HEK293T (cell line): ENCODE results near the gene RNF213.

Experiments used
- CTCF ChIA-PET: fragments of 350-600 bp; formaldehyde crosslinking; extraction: SDS; loops from one replicate; lab custom pipeline; 2021; ENCODE audit warnings: antibody characterized with exemption, inconsistent platforms; lab: Yijun Ruan, JAX
- POLR2A ChIA-PET: fragments of 350-600 bp; formaldehyde crosslinking; extraction: SDS; loops from one replicate; lab custom pipeline; 2020; ENCODE audit warnings: antibody characterized with exemption, inconsistent platforms; lab: Yijun Ruan, JAX
- DNase-seq: peaks from one replicate; pipeline ENCODE4 v3.0.0; 2012; ENCODE audit warnings: mixed read lengths; ENCODE audit errors: extremely low spot score
- ARNT ChIP-seq: fragments of 450-650 bp; IDR thresholded peaks from 2 replicates; pipeline ENCODE4 v1.6.1; 2017; ENCODE audit warnings: mild to moderate bottlenecking
- BHLHE40 ChIP-seq: fragments of 450-650 bp; IDR thresholded peaks from 2 replicates; pipeline ENCODE4 v1.6.1; 2016; ENCODE audit warnings: mild to moderate bottlenecking, moderate library complexity, borderline replicate concordance
- CTBP1 ChIP-seq: fragments of 450-650 bp; IDR thresholded peaks from 2 replicates; pipeline ENCODE4 v1.6.1; 2016; ENCODE audit warnings: borderline replicate concordance
- ELF4 ChIP-seq: fragments of 450-650 bp; IDR thresholded peaks from 2 replicates; pipeline ENCODE4 v1.6.1; 2017; ENCODE audit warnings: antibody characterized with exemption
- FOXA1 ChIP-seq: fragments of 450-650 bp; IDR thresholded peaks from 2 replicates; pipeline ENCODE4 v1.6.1; 2016; ENCODE audit warnings: mild to moderate bottlenecking
- FOXK2 ChIP-seq: fragments of 450-650 bp; IDR thresholded peaks from 2 replicates; pipeline ENCODE4 v1.6.1; 2016; ENCODE audit warnings: mild to moderate bottlenecking
- FOXM1 ChIP-seq: fragments of 450-650 bp; IDR thresholded peaks from 2 replicates; pipeline ENCODE4 v1.6.1; 2017; ENCODE audit warnings: mild to moderate bottlenecking, borderline replicate concordance
- HDGF ChIP-seq: fragments of 450-650 bp; IDR thresholded peaks from 2 replicates; pipeline ENCODE4 v1.6.1; 2017; ENCODE audit warnings: antibody characterized with exemption, borderline replicate concordance
- L3MBTL2 ChIP-seq: fragments of 450-650 bp; conservative IDR thresholded peaks from 2 replicates; pipeline ENCODE4 v1.6.1; 2016; ENCODE audit warnings: mild to moderate bottlenecking
- LEF1 ChIP-seq: fragments of 450-650 bp; IDR thresholded peaks from 2 replicates; pipeline ENCODE4 v1.6.1; 2017; ENCODE audit warnings: mild to moderate bottlenecking, borderline replicate concordance
- NFRKB ChIP-seq: fragments of 450-650 bp; IDR thresholded peaks from 2 replicates; pipeline ENCODE4 v1.6.1; 2016; ENCODE audit warnings: mild to moderate bottlenecking, moderate library complexity
- SP1 ChIP-seq: fragments of 450-650 bp; IDR thresholded peaks from 2 replicates; pipeline ENCODE4 v1.6.1; 2017
- SUZ12 ChIP-seq: fragments of 450-650 bp; IDR thresholded peaks from 2 replicates; pipeline ENCODE4 v1.6.1; 2016; ENCODE audit warnings: mild to moderate bottlenecking
- TARDBP ChIP-seq: fragments of 450-650 bp; IDR thresholded peaks from 2 replicates; pipeline ENCODE4 v1.6.1; 2016
- ZNF384 ChIP-seq: fragments of 450-650 bp; IDR thresholded peaks from 2 replicates; pipeline ENCODE4 v1.6.1; 2016
- TF ChIP-seq, protein P1 (sequence below): fragments of 450-650 bp; IDR thresholded peaks from 2 replicates; pipeline ENCODE4 v1.6.1; 2016

Gene RNF213

GRCh38 chr17:80232438-80232837, 28.2 kb upstream of the RNF213 start:
- ChIA-PET POLR2A (no interaction called here), CTCF (no interaction called here)
- DNase-seq: no peak
- TF ChIP-seq NFRKB: no peak
- TF ChIP-seq CTBP1: no peak
- TF ChIP-seq ELF4: no peak
- TF ChIP-seq SP1: no peak
- TF ChIP-seq BHLHE40: no peak
- no peak for TF ChIP-seq L3MBTL2
- TF ChIP-seq FOXK2: no peak

DNA sequence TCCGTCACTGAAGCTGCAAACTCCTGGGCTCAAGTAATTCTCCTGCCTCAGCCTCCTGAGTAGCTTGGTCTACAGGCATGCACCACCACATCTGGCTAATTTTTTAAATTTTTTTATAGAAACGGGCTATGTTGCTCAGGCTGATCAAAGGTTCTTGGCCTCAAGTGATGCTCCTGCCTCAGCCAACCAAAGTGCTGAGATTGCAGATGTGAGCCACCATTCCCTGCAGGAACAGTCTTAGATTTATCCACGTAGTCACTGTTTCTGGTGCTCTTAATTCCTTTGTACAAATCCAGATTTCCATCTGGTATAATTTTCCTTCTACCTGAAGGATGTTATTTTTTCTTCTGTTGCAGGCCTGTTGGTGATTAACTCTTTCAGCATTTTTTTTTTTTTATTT, 27.4 kb upstream of the RNF213 start:
- POLR2A ChIA-PET: no interaction called here
- CTCF ChIA-PET: no interaction called here
- TF ChIP-seq SUZ12: no peak
- TF ChIP-seq ELF4: no peak
- TF ChIP-seq LEF1: no peak
- TF ChIP-seq, protein P1, sequence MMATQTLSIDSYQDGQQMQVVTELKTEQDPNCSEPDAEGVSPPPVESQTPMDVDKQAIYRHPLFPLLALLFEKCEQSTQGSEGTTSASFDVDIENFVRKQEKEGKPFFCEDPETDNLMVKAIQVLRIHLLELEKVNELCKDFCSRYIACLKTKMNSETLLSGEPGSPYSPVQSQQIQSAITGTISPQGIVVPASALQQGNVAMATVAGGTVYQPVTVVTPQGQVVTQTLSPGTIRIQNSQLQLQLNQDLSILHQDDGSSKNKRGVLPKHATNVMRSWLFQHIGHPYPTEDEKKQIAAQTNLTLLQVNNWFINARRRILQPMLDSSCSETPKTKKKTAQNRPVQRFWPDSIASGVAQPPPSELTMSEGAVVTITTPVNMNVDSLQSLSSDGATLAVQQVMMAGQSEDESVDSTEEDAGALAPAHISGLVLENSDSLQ: no peak
- TF ChIP-seq TARDBP: no peak
- no peak for TF ChIP-seq ZNF384
- TF ChIP-seq L3MBTL2: no peak
- TF ChIP-seq SP1: no peak
- TF ChIP-seq FOXM1: no peak

DNA sequence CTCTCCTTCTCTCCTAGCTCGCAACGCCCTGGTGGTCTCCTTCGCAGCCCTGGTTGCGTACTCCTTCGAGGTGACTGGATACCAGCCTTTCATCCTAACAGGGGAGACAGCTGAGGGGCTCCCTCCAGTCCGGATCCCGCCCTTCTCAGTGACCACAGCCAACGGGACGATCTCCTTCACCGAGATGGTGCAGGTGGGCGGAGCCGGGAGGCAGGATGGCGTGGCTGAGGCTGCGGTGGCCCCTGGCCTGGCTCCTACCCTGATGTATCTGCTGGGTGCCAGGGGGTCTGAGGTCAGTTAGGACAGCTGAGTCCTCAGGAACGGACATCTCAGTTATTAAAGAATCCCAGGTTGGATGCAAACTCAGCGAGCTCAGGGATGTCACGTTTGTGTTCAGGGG, 23.7 kb upstream of the RNF213 start:
- no peak for DNase-seq
- CTCF ChIA-PET: no interaction called here
- TF ChIP-seq LEF1: no peak
- TF ChIP-seq ZNF384: no peak
- no peak for TF ChIP-seq HDGF
- no peak for TF ChIP-seq FOXM1
- no peak for TF ChIP-seq FOXK2
- TF ChIP-seq ARNT: no peak
- no peak for TF ChIP-seq SP1
- TF ChIP-seq FOXA1: no peak
- TF ChIP-seq CTBP1: no peak
- no peak for TF ChIP-seq BHLHE40
- no peak for TF ChIP-seq TARDBP
- no peak for TF ChIP-seq SUZ12
- TF ChIP-seq, protein P1: no peak
- TF ChIP-seq L3MBTL2: no peak
- no peak for TF ChIP-seq ELF4
- POLR2A ChIA-PET: no interaction called here

More for the DNA sequence above, 27.4 kb upstream of the RNF213 start:
- no peak for DNase-seq

DNA sequence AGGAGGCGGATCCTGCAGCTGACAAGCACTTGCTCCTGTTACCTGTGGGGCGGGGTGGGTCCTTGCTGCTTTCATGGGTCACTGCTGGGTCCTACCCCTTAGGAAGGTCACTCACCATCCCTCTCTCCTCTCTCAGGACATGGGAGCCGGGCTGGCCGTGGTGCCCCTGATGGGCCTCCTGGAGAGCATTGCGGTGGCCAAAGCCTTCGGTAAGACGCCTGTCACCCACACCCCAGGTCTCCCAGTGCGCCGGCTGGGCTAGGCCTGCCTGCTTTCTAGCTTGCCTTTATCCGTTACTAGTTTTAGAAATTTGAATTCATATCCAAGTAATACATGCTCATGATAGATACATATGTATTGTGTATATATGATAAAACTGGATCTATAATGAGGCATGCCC, 23.3 kb upstream of the RNF213 start:
- TF ChIP-seq FOXK2: no peak
- no peak for TF ChIP-seq L3MBTL2
- TF ChIP-seq, protein P1: no peak
- no peak for TF ChIP-seq ZNF384
- TF ChIP-seq BHLHE40: no peak
- no peak for TF ChIP-seq HDGF
- no peak for TF ChIP-seq SUZ12
- no peak for TF ChIP-seq LEF1
- TF ChIP-seq SP1: no peak
- no peak for TF ChIP-seq FOXM1
- no peak for TF ChIP-seq TARDBP
- TF ChIP-seq ARNT: no peak
- no peak for TF ChIP-seq ELF4
- no peak for TF ChIP-seq CTBP1
- POLR2A ChIA-PET: no interaction called here
- no peak for DNase-seq
- CTCF ChIA-PET: no interaction called here

- CTCF ChIA-PET: no interaction called here
- POLR2A ChIA-PET: no interaction called here
These were observed 18.1 kb upstream of the RNF213 start for GRCh38 chr17:80242505-80242904.

More at GRCh38 chr17:80242505-80242904, 18.1 kb upstream of the RNF213 start:
- TF ChIP-seq CTBP1: no peak
- TF ChIP-seq FOXM1: no peak
- TF ChIP-seq, protein P1: no peak
- no peak for TF ChIP-seq NFRKB
- no peak for TF ChIP-seq FOXA1
- TF ChIP-seq FOXK2: no peak
- TF ChIP-seq ZNF384: no peak
- no peak for TF ChIP-seq ARNT
- no peak for TF ChIP-seq LEF1
- no peak for TF ChIP-seq L3MBTL2
- no peak for TF ChIP-seq TARDBP
- no peak for TF ChIP-seq HDGF
- TF ChIP-seq SUZ12: no peak
- no peak for TF ChIP-seq SP1
- TF ChIP-seq ELF4: no peak
- TF ChIP-seq BHLHE40: no peak
- DNase-seq: no peak
